Neural progenitor cell (in vitro differentiated cells): ENCODE data around the gene ADRA2C.

Experiments used
- EZH2 ChIP-seq: fragments of 200-600 bp; sonication (generic); IDR thresholded peaks from 2 replicates; pipeline ENCODE4 v1.6.1; 2017; ENCODE audit warnings: antibody characterized with exemption, mild to moderate bottlenecking, moderate library complexity
- EZH2phosphoT487 ChIP-seq: fragments of 200-600 bp; sonication (generic); IDR thresholded peaks from 2 replicates; pipeline ENCODE4 v1.6.1; 2017; ENCODE audit warnings: antibody characterized with exemption
- TF ChIP-seq, protein P1 (sequence below): fragments of 200-600 bp; sonication (generic); IDR thresholded peaks from 2 replicates; pipeline ENCODE4 v1.5.1; 2017; ENCODE audit warnings: antibody characterized with exemption, mild to moderate bottlenecking

DNA sequence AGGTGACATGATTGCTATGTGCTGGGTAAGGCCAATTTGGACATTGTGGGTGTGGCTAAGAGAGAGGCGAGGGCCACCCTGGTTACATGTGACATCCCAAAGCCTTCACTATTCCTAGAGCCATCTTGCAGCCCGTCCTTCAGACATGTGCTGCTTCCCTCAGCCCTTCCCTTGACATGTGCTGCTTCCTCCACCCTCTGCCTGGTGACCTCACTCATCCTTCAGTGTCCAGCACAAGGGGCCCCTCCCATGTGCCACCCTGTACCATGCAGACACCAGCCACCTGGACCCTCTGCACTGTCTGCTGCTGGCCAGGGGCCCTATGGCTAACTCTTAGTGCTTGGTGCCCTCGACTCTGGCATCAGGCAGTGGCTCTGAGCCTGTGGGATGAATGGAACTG, 27.4 kb downstream of the ADRA2C start:
- TF ChIP-seq, protein P1, sequence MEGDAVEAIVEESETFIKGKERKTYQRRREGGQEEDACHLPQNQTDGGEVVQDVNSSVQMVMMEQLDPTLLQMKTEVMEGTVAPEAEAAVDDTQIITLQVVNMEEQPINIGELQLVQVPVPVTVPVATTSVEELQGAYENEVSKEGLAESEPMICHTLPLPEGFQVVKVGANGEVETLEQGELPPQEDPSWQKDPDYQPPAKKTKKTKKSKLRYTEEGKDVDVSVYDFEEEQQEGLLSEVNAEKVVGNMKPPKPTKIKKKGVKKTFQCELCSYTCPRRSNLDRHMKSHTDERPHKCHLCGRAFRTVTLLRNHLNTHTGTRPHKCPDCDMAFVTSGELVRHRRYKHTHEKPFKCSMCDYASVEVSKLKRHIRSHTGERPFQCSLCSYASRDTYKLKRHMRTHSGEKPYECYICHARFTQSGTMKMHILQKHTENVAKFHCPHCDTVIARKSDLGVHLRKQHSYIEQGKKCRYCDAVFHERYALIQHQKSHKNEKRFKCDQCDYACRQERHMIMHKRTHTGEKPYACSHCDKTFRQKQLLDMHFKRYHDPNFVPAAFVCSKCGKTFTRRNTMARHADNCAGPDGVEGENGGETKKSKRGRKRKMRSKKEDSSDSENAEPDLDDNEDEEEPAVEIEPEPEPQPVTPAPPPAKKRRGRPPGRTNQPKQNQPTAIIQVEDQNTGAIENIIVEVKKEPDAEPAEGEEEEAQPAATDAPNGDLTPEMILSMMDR, result no peak
- TF ChIP-seq EZH2 (no peak), EZH2phosphoT487 (no peak)
